Measurements from ENCODE around the gene ZNF805.
"Not testable (repeated sequence)": the region's sequence is repeated elsewhere in the genome, so short reads cannot be mapped to it uniquely, and the experiment has no call there.

Gene ZNF805

GRCh38 chr19:57240311-57241090, at the start of gene ZNF805:
Gene ZNF805 (plus strand): TSS chr19:57240632. CDS start chr19:57240892, 260 bp downstream.
- peak; percentile 92 for DNase-seq (ENCODE audit: low read depth)

GRCh38 chr19:57191141-57192076, 49.0 kb upstream of the ZNF805 start, which contains the start of gene ZNF264:
Gene ZNF264 (plus strand): TSS chr19:57191500. CDS start chr19:57191914, 414 bp downstream.
- DNase-seq (ENCODE audit: low read depth), result peak; percentile 68

- no peak for DNase-seq (ENCODE audit: low read depth)
These were observed 48.4 kb upstream of the ZNF805 start for GRCh38 chr19:57192077-57192420.

GRCh38 chr19:57192993-57193392, 47.4 kb upstream of the ZNF805 start:
- no peak for DNase-seq (ENCODE audit: low read depth)

- not testable (repeated sequence) for DNase-seq (ENCODE audit: low read depth)
These were observed 42.6 kb upstream of the ZNF805 start for GRCh38 chr19:57197874-57198273.

- no peak for DNase-seq (ENCODE audit: low read depth)
These were observed 38.3 kb upstream of the ZNF805 start for GRCh38 chr19:57202160-57202559.

- DNase-seq (ENCODE audit: low read depth), result no peak
These were observed 30.1 kb upstream of the ZNF805 start for GRCh38 chr19:57210381-57210780.

GRCh38 chr19:57212109-57212508, 28.3 kb upstream of the ZNF805 start:
- no peak for DNase-seq (ENCODE audit: low read depth)

GRCh38 chr19:57227502-57227901, 12.9 kb upstream of the ZNF805 start:
- no peak for DNase-seq (ENCODE audit: low read depth)

- no peak for DNase-seq (ENCODE audit: low read depth)
These were observed 8.7 kb upstream of the ZNF805 start for GRCh38 chr19:57231686-57232085.

GRCh38 chr19:57233207-57233606, 7.2 kb upstream of the ZNF805 start:
- no peak for DNase-seq (ENCODE audit: low read depth)

- DNase-seq (ENCODE audit: low read depth), result no peak
These were observed 486 bp upstream of the ZNF805 start for GRCh38 chr19:57239982-57240310.

- DNase-seq (ENCODE audit: low read depth), result no peak
These were observed 744 bp downstream of the ZNF805 start for GRCh38 chr19:57241176-57241575.

GRCh38 chr19:57242821-57243220, 2.4 kb downstream of the ZNF805 start:
- no peak for DNase-seq (ENCODE audit: low read depth)

- DNase-seq (ENCODE audit: low read depth), result no peak
These were observed 4.1 kb downstream of the ZNF805 start for GRCh38 chr19:57244513-57244912.

GRCh38 chr19:57245066-57245465, 4.6 kb downstream of the ZNF805 start:
- DNase-seq (ENCODE audit: low read depth), result no peak

GRCh38 chr19:57245959-57246358, 5.5 kb downstream of the ZNF805 start:
- no peak for DNase-seq (ENCODE audit: low read depth)

- no peak for DNase-seq (ENCODE audit: low read depth)
These were observed 8.2 kb downstream of the ZNF805 start for GRCh38 chr19:57248646-57249045.

GRCh38 chr19:57249329-57249728, 8.9 kb downstream of the ZNF805 start:
- DNase-seq (ENCODE audit: low read depth), result no peak

- DNase-seq (ENCODE audit: low read depth), result not testable (repeated sequence)
These were observed 13.3 kb downstream of the ZNF805 start for GRCh38 chr19:57253767-57254166.

- DNase-seq (ENCODE audit: low read depth), result no peak
These were observed 21.6 kb downstream of the ZNF805 start for GRCh38 chr19:57262044-57262443.

- DNase-seq (ENCODE audit: low read depth), result no peak
These were observed 22.9 kb downstream of the ZNF805 start for GRCh38 chr19:57263244-57263741.

- no peak for DNase-seq (ENCODE audit: low read depth)
These were observed 26.9 kb downstream of the ZNF805 start for GRCh38 chr19:57267291-57267690.

Data from T-helper 22 cell (primary cell).